ENCODE results near the gene CEP170B. TPM values are rescaled to one million over a fixed set of nuclear protein-coding genes. Genes with fewer than 3 reads are reported as not detected.

The CEP170B gene
- total and polyA plus RNA-seq, 2 donors (not counting 1 experiment from before 2014, with no cell fraction given), result 4.0 to 13.9 TPM

GRCh38 chr14:104863923-104864266 is 1.2 kb upstream of the CEP170B start:
- no peaks in the 10 kb centered on the region for H4K20me1 ChIP-seq (ENCODE audit: control insufficient read depth, extremely low read depth, insufficient read depth, low read length)
- peaks cover 2% of the 10 kb centered on the region for H3K36me3 ChIP-seq (ENCODE audit: control insufficient read depth, insufficient read depth, low read length)
- H3K4me1 ChIP-seq (ENCODE audit: control insufficient read depth, extremely low read depth, insufficient read depth, low read length), result peaks cover 4% of the 10 kb centered on the region
- H3K4me2 ChIP-seq (ENCODE audit: extremely low read depth, insufficient read depth, low read length), result no peak overlapping the region
- H3K9me3 ChIP-seq (ENCODE audit: control insufficient read depth, insufficient read depth, low read depth, low read length), result no peaks in the 10 kb centered on the region
- peaks cover 26% of the 10 kb centered on the region for H3K79me2 ChIP-seq (ENCODE audit: control insufficient read depth, insufficient read depth, low read length)
- no peak overlapping the region for H2AFZ ChIP-seq (ENCODE audit: low read length)
- H3K27me3 ChIP-seq (ENCODE audit: control insufficient read depth, insufficient read depth, low read length), result peaks cover 17% of the 10 kb centered on the region
- H3K27ac ChIP-seq (ENCODE audit: insufficient read depth, low read length), result no peak overlapping the region
- TF ChIP-seq CTCF (conservative IDR thresholded peaks at IDR 0.05 in 1 of 2, IDR thresholded peaks at IDR 0.05 in 1 of 2; ENCODE audit: low read depth in 1 of 2, low read length in 2 of 2), result no peak
- TF ChIP-seq EZH2 (IDR thresholded peaks at IDR 0.05; ENCODE audit: low read length, missing control alignments), result no peak
- DNase-seq (ENCODE audit: low read depth in 2 of 2), result no peak
- H3K4me3 ChIP-seq (replicated peaks in 1 of 4; ENCODE audit: control extremely low read depth in 1 of 4, insufficient read depth in 1 of 4, low read depth in 3 of 4, low read length in 4 of 4), result no peak overlapping the region
- no peak overlapping the region for H3K9ac ChIP-seq (ENCODE audit: insufficient read depth, low read length)

DNA sequence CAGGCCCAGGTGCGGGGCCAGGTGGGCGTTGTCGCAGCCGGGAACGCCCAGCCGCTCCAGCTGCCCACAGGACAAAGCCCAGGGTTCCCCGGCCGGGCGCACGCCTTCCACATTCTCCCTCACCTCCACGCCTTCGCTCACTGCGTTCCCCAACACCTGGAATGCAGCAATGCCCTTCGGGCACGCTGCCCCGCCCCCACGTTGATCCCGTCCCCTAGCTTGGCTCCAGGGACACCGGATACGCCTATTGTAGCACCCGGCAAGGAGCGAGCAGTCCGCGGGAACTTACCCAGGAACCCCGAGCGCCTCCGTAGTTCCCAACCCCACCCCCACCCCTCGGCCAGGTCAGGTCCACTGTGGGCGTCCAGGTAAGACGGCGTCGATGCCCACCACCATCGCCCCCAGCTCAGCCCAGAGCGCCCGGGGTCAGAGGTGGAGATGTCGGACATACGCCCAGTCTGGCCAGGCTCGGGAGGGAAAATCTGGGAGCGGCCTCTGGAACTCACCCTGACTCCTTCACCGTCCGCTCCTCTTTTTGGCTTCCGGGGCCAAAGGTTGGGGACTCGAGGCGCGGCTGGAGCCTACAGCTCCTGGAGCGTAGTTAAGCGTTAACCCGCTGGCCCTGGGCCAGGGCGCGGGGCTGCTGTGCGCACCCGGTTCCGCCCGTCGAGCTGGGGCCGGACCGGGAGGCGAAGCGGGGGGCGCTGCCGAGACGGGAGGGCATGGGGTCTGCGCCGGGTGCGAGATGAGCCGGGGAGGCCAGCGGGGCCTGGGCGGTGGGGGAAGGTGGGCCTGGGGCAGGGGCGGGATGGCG is 594 bp upstream of the CEP170B start:
- Histone ChIP-seq H3K9me3 (ENCODE audit: control insufficient read depth, insufficient read depth, low read depth, low read length) (no peaks in the 10 kb centered on the region), H3K27ac (ENCODE audit: insufficient read depth, low read length) (no peak overlapping the region), H3K36me3 (ENCODE audit: control insufficient read depth, insufficient read depth, low read length) (peaks cover 2% of the 10 kb centered on the region), H3K4me1 (ENCODE audit: control insufficient read depth, extremely low read depth, insufficient read depth, low read length) (peaks cover 4% of the 10 kb centered on the region), H3K79me2 (ENCODE audit: control insufficient read depth, insufficient read depth, low read length) (peaks cover 31% of the 10 kb centered on the region), H3K4me2 (ENCODE audit: extremely low read depth, insufficient read depth, low read length) (peak overlapping the region; percentile 51), H4K20me1 (ENCODE audit: control insufficient read depth, extremely low read depth, insufficient read depth, low read length) (no peaks in the 10 kb centered on the region), H2AFZ (ENCODE audit: low read length) (no peak overlapping the region), H3K27me3 (ENCODE audit: control insufficient read depth, insufficient read depth, low read length) (peaks cover 17% of the 10 kb centered on the region), H3K9ac (ENCODE audit: insufficient read depth, low read length) (no peak overlapping the region), H3K4me3 (replicated peaks in 1 of 4; ENCODE audit: control extremely low read depth in 1 of 4, insufficient read depth in 1 of 4, low read depth in 3 of 4, low read length in 4 of 4) (peak overlapping the region; percentile 21 to 53 (median 27))
- DNase-seq (ENCODE audit: low read depth in 2 of 2), result no peak
- TF ChIP-seq EZH2 (IDR thresholded peaks at IDR 0.05; ENCODE audit: low read length, missing control alignments) (peak; percentile 79), CTCF (conservative IDR thresholded peaks at IDR 0.05 in 1 of 2, IDR thresholded peaks at IDR 0.05 in 1 of 2; ENCODE audit: low read depth in 1 of 2, low read length in 2 of 2) (no peak)

DNA sequence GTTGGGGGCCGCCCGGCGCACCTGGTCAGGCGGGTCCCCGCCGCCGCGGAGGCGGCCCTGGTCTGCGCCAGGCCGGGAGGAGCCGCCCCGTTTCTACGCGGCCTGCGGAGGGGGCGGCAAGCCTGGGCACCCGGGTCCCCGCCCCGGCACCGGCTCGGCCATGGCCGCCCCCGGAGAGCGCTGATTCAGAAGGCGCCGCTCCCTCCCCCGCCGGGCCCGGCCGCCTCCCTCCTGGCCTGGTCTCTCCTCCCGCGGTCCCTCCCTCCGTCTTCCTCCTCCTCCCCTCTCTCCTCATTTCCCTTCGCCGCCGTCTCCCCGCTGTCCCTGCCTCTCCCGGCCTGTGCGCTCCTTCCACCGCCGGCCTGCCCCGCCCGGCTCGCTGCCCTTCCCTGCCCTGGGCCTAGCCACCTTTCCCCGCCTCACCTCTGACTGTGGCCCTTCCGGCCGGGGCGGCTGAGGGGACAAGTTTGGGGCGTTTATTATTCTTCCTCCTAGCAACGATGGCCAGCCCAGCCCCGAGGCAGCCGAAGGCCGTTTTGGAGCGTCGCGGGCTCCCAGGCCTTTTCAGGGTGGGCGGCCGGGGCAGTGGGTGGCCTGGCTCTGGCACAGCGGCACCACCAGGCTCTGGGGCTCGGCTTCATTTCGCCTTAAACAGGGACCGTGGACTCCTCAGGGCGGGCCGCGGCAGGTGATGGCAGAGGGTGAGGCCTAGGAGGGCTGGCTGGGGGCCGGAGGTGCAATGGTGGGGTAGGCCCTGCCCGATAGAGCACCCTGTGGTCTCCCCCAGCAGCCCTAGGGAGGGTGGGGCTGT is 768 bp downstream of the CEP170B start:
- no peak for TF ChIP-seq EZH2 (IDR thresholded peaks at IDR 0.05; ENCODE audit: low read length, missing control alignments)
- no peak for TF ChIP-seq CTCF (conservative IDR thresholded peaks at IDR 0.05 in 1 of 2, IDR thresholded peaks at IDR 0.05 in 1 of 2; ENCODE audit: low read depth in 1 of 2, low read length in 2 of 2)
- Histone ChIP-seq H4K20me1 (ENCODE audit: control insufficient read depth, extremely low read depth, insufficient read depth, low read length) (no peaks in the 10 kb centered on the region), H3K9me3 (ENCODE audit: control insufficient read depth, insufficient read depth, low read depth, low read length) (no peaks in the 10 kb centered on the region), H3K27me3 (ENCODE audit: control insufficient read depth, insufficient read depth, low read length) (peaks cover 17% of the 10 kb centered on the region), H3K9ac (ENCODE audit: insufficient read depth, low read length) (peak overlapping the region; percentile 82), H3K79me2 (ENCODE audit: control insufficient read depth, insufficient read depth, low read length) (peaks cover 32% of the 10 kb centered on the region), H3K27ac (ENCODE audit: insufficient read depth, low read length) (peak overlapping the region; percentile 80), H3K36me3 (ENCODE audit: control insufficient read depth, insufficient read depth, low read length) (peaks cover 2% of the 10 kb centered on the region), H3K4me2 (ENCODE audit: extremely low read depth, insufficient read depth, low read length) (peak overlapping the region; percentile 92), H3K4me3 (replicated peaks in 1 of 4; ENCODE audit: control extremely low read depth in 1 of 4, insufficient read depth in 1 of 4, low read depth in 3 of 4, low read length in 4 of 4) (peak overlapping the region; percentile 44 to 88 (median 76)), H3K4me1 (ENCODE audit: control insufficient read depth, extremely low read depth, insufficient read depth, low read length) (peaks cover 4% of the 10 kb centered on the region), H2AFZ (ENCODE audit: low read length) (no peak overlapping the region)
- DNase-seq (ENCODE audit: low read depth in 2 of 2), result peak; percentile 52 to 75

Data from fibroblast of lung (primary cell).